HepG2 (cell line): ENCODE results near the gene CABP2. TPM values are rescaled to one million over a fixed set of nuclear protein-coding genes. Genes with fewer than 3 reads are reported as not detected.
A peak's percentile ranks its signal among the peaks of the same experiment; 100 is the strongest.

Experiments
- ETV6 ChIP-seq: sonication (generic); formaldehyde crosslinking; conservative IDR thresholded peaks from 2 replicates; pipeline ENCODE4 v1.4.0; 2020; ENCODE audit warnings: missing genetic modification reagents
- FOXO1 ChIP-seq: sonication (generic); formaldehyde crosslinking; IDR thresholded peaks from 2 replicates; pipeline ENCODE4 v1.4.0; 2020; ENCODE audit warnings: missing genetic modification reagents
- HDAC6 ChIP-seq: fragments of 200-600 bp; sonication (generic); IDR thresholded peaks from 2 replicates; pipeline ENCODE4 v1.7.0; 2017; ENCODE audit warnings: mild to moderate bottlenecking, antibody characterized with exemption, low read length, low read depth
- SRSF4 ChIP-seq: fragments of 200-400 bp; formaldehyde crosslinking; IDR thresholded peaks from one replicate; pipeline ENCODE4 v1.6.1; 2018; ENCODE audit warnings: mild to moderate bottlenecking, low read depth, low read length, moderate library complexity; ENCODE audit not compliant: poor library complexity, severe bottlenecking
- TRIM24 ChIP-seq: sonication (generic); formaldehyde crosslinking; IDR thresholded peaks from 2 replicates; pipeline ENCODE4 v1.8.0; 2022; ENCODE audit warnings: mild to moderate bottlenecking, missing genetic modification reagents
- ZBTB38 ChIP-seq: sonication (generic); formaldehyde crosslinking; IDR thresholded peaks from 2 replicates; pipeline ENCODE4 v1.5.1; 2020; ENCODE audit warnings: mild to moderate bottlenecking, missing genetic modification reagents
- ZFP82 ChIP-seq: sonication (generic); formaldehyde crosslinking; IDR thresholded peaks from 2 replicates; pipeline ENCODE4 v1.5.1; 2020; ENCODE audit warnings: mild to moderate bottlenecking, missing genetic modification reagents, borderline replicate concordance
- ZFYVE20 ChIP-seq: sonication (generic); formaldehyde crosslinking; IDR thresholded peaks from 2 replicates; pipeline ENCODE4 v1.8.0; 2023; ENCODE audit warnings: low read depth, mild to moderate bottlenecking, moderate library complexity, missing genetic modification reagents, borderline replicate concordance
- ZNF782 ChIP-seq: sonication (generic); formaldehyde crosslinking; IDR thresholded peaks from 2 replicates; pipeline ENCODE4 v1.4.0; 2020; ENCODE audit warnings: missing genetic modification reagents, mild to moderate bottlenecking, borderline replicate concordance
- polyA plus RNA-seq, 8 experiments: library from polyadenylated mRNA; depleted of rRNA in 3 of 8; stranded (reverse) in 7 of 8; unstranded in 1 of 8; fragments of >200 nt; fragmentation: Illumina TruSeq in 4 of 8; extraction: Trizol in 4 of 8; gene quantifications; 2 replicates each; pipeline versions ENCODE4 v1.2.1 to v1.2.3, GENCODE V29; 2011 to 2016; ENCODE audit warnings: low read depth in 4 of 8, missing spikeins in 1 of 8, mixed read lengths in 1 of 8; ENCODE audit not compliant: insufficient read depth in 1 of 8
- total RNA-seq, 5 experiments: library from RNA; depleted of rRNA; stranded (reverse); fragments of >200 nt; fragmentation: Illumina TruSeq; extraction: Trizol; gene quantifications; 2 replicates each; pipeline ENCODE4 v1.2.3, GENCODE V29; 2016; ENCODE audit warnings: low read depth in 1 of 5
- TF ChIP-seq, protein P1 (sequence below): sonication (generic); formaldehyde crosslinking; IDR thresholded peaks from 2 replicates; pipeline ENCODE4 v1.4.0; 2020; ENCODE audit warnings: missing genetic modification reagents, mild to moderate bottlenecking, borderline replicate concordance
- TF ChIP-seq, protein P2 (sequence below): sonication (generic); formaldehyde crosslinking; IDR thresholded peaks from 2 replicates; pipeline ENCODE4 v1.4.0; 2020; ENCODE audit warnings: missing genetic modification reagents, borderline replicate concordance
- TF ChIP-seq, protein P3 (sequence below), 2 experiments: fragments of 450-650 bp in 1 of 2; sonication (generic) in 1 of 2; formaldehyde crosslinking; IDR thresholded peaks; 2 replicates each; pipeline versions ENCODE4 v1.5.0 to v1.8.0; 2020 to 2022; ENCODE audit warnings: mild to moderate bottlenecking in 1 of 2, missing genetic modification reagents in 1 of 2

Gene CABP2
- total and polyA plus RNA-seq, 2 of the 13 experiments (the other 11 are each of a cell fraction or from before 2014, with no cell fraction given) = not detected

DNA sequence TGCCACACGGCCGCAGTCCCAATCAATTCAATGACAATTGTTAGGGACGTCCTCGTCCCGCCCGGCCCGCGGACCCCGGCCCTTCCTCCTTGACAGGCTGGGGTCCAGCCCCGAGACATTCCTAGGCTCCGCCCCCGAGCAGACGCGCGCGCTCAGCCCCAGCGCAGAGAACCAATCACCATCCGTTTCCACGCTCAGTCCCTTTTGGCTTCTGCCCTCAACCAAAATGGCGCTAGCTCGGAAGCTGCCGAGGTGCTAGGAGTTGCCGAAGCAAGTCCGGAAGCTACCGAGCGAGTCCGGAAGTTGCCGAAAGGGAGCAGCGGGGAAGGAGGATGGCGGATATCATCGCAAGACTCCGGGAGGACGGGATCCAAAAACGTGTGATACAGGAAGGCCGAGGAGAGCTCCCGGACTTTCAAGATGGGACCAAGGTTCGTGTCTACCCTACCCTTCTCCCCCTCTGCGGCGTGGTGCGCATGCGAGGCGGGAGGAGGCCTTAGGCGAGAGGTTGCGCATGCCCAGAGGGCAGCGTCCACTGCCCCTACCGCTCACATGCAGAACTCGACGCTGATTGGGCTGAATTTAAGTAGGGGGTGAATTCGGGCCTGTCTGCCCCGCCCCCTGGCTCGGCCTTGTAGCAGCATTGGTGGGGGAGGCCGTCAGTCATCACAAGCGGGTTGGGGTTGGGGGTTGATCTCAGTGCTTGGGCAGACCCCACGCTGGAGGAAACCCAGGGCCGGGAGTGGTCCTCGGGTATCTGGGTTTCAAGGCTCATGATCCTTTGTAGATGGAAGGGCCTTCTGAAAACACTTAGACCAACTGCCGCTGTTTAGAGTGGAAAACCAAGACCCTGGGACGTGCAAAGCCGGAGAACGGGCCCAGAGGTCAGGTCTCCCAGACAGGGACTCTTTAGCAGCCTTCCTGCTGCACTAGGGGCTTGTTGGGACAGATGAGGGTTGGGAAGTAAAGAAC lies 40.1 kb downstream of the CABP2 start, which contains the start of gene AIP (continued):
- TF ChIP-seq, protein P1, sequence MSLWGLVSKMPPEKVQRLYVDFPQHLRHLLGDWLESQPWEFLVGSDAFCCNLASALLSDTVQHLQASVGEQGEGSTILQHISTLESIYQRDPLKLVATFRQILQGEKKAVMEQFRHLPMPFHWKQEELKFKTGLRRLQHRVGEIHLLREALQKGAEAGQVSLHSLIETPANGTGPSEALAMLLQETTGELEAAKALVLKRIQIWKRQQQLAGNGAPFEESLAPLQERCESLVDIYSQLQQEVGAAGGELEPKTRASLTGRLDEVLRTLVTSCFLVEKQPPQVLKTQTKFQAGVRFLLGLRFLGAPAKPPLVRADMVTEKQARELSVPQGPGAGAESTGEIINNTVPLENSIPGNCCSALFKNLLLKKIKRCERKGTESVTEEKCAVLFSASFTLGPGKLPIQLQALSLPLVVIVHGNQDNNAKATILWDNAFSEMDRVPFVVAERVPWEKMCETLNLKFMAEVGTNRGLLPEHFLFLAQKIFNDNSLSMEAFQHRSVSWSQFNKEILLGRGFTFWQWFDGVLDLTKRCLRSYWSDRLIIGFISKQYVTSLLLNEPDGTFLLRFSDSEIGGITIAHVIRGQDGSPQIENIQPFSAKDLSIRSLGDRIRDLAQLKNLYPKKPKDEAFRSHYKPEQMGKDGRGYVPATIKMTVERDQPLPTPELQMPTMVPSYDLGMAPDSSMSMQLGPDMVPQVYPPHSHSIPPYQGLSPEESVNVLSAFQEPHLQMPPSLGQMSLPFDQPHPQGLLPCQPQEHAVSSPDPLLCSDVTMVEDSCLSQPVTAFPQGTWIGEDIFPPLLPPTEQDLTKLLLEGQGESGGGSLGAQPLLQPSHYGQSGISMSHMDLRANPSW = peak; percentile 48; the same call in 1 of the 2 replicates
- TF ChIP-seq, protein P2, sequence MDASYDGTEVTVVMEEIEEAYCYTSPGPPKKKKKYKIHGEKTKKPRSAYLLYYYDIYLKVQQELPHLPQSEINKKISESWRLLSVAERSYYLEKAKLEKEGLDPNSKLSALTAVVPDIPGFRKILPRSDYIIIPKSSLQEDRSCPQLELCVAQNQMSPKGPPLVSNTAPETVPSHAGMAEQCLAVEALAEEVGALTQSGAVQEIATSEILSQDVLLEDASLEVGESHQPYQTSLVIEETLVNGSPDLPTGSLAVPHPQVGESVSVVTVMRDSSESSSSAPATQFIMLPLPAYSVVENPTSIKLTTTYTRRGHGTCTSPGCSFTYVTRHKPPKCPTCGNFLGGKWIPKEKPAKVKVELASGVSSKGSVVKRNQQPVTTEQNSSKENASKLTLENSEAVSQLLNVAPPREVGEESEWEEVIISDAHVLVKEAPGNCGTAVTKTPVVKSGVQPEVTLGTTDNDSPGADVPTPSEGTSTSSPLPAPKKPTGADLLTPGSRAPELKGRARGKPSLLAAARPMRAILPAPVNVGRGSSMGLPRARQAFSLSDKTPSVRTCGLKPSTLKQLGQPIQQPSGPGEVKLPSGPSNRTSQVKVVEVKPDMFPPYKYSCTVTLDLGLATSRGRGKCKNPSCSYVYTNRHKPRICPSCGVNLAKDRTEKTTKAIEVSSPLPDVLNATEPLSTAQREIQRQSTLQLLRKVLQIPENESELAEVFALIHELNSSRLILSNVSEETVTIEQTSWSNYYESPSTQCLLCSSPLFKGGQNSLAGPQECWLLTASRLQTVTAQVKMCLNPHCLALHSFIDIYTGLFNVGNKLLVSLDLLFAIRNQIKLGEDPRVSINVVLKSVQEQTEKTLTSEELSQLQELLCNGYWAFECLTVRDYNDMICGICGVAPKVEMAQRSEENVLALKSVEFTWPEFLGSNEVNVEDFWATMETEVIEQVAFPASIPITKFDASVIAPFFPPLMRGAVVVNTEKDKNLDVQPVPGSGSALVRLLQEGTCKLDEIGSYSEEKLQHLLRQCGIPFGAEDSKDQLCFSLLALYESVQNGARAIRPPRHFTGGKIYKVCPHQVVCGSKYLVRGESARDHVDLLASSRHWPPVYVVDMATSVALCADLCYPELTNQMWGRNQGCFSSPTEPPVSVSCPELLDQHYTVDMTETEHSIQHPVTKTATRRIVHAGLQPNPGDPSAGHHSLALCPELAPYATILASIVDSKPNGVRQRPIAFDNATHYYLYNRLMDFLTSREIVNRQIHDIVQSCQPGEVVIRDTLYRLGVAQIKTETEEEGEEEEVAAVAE (CRISPR knock-in tag) = peak; percentile 98
- TF ChIP-seq ZBTB38 (CRISPR knock-in tag) = peak; percentile 95
- TF ChIP-seq, protein P3, sequence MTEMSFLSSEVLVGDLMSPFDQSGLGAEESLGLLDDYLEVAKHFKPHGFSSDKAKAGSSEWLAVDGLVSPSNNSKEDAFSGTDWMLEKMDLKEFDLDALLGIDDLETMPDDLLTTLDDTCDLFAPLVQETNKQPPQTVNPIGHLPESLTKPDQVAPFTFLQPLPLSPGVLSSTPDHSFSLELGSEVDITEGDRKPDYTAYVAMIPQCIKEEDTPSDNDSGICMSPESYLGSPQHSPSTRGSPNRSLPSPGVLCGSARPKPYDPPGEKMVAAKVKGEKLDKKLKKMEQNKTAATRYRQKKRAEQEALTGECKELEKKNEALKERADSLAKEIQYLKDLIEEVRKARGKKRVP (CRISPR knock-in tag; IDR thresholded peaks at IDR 0.05) = peak in 1 of 2 experiments; percentile 46; a peak in 1 of 4 replicates
- peak; percentile 99 for TF ChIP-seq ZNF782 (CRISPR knock-in tag)
- TF ChIP-seq ETV6 (CRISPR knock-in tag) = peak; percentile 95
- TF ChIP-seq HDAC6 = no peak
- peak; percentile 87 for TF ChIP-seq ZFP82 (CRISPR knock-in tag)
- TF ChIP-seq SRSF4 = no peak
- no peak for TF ChIP-seq TRIM24 (CRISPR knock-in tag)
- no peak for TF ChIP-seq ZFYVE20 (CRISPR knock-in tag)
- peak; percentile 59 for TF ChIP-seq FOXO1 (CRISPR knock-in tag)
